ENCODE measurements around the gene PREX1.

Gene PREX1

DNA sequence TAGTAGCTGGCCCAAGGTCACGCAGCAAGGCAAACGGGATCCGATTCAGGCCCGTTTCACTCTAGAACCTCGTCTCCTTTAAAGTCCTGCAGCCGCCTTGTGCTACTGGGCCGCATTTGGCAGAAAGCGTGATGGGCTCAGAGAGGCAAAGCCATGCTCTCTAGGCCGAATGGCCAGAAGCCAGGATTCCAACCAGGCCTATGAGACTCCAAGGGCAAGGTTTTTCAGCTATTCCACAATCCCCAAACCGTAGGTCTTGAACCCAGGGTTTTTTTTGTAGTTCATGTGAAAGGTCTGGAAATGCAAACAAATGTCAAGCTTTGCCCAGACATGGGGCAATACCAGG, 174.1 kb downstream of the PREX1 start:
- DNase-seq = no peak

DNA sequence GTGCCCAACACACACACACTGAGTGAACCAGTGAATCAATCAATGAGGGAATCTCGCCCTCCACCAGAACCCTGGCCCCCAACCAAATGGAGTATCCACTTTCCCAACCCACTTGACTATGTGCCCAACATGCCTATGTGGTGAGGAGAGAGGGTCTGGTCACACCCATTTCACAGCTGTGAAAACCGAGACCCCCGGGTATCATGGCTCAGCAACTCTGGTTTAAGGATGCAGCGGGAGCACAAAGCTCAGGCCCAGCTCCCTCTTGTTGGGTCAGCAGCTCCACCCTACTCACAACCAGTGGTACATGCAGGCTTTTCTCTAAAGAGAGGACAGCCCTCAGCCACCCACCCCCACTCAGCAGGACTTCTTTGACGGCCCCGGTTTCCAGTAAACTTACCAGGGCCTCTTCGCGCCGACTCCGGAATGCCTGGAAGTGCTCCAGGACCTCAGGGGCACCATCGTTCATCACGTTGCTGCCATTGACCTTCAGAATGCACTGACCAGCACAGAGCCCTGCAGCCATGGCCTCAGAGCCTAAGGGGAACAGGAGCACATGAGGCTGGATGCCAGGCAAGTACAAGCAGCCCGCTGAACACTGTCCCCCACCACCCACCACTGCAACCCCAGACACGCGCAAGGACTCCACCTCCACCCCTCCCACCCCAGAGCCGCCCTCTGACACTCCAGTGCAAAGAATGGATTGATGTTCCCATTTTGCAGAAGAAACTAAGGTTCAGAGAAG, 174.7 kb downstream of the PREX1 start:
- no peak for DNase-seq

DNA sequence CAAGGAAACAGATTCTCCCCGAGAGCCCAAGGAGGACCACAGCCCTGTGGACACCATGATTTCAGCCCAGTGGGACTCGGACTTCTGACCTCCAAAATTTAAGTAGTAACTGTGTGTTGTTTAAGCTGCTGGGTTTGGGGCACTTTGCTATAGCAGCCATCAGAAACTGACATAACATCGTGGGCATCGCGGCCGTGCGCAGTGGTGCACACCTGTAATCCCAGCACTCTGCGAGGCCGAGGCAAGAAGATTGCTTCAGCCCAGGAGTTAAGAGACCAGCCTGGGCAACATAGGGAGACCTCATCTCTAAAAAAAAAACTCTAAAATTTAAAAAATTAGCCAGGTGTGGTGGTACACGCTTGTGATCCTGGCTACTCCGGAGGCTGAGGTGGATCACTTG, 175.8 kb downstream of the PREX1 start:
- no peak for DNase-seq

DNA sequence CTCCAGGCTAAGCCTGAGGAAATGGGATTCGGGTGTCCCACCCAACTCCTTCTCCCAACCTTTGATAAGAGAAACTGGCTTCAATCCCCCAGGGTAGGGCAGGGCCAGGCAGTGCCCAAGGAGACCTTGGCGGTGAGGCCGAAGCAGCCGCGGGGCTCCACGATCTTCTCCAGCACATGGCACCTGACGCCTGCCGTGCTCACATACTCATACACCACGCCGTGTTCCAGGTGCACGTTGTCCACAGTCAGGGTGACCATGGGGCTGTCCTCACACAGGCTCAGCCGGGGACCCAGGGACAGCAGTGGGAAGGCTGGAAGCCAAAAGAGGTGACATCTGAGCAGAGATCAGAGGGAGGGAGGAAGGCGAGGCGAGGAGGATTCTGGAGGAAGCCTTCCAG, 176.5 kb downstream of the PREX1 start:
- DNase-seq = no peak

DNA sequence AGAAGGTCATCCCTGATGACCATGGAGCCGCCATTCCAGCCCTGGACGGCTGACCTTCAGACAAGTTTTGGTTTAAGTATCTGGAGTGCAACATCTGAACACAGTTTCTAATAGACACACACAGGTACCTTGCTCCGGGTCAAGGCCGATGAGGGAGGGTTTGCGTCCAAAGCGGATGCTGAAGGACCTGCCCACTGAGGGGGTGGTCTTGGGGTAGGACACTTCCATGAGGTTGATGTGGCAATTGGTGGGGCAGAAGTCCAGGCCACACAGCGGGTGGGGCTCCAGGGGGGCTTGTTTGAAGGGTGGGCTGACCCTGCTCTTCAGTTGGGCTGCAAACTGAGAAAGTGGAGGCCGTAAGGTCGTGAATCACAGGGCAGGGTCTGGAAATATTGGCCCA, 177.9 kb downstream of the PREX1 start:
- DNase-seq = no peak

DNA sequence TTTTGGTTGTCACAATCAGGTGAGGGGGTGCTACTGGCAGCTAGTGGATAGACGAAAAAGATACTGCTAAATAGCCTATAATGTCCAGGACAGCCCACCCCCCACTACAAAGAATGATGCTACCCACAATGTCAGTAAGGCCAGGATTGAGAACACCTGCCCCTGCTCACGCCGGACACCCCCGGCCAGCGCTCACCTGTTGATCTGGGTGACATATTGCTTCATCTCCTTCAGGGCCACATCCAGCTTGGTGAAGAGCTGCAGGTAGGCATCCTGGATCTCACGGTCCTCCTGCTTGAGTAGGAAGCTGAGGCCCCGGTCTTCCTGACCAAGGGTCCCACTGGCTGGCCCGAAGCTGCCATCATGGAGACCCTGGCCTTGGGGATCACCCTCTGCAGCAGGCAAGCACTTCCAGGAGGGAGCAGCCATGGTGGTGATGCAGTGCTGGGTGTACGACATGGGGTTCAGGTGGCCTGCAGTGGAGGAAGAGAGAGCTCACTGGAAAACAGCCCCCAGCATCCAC, 178.6 kb downstream of the PREX1 start:
- no peak for DNase-seq

DNA sequence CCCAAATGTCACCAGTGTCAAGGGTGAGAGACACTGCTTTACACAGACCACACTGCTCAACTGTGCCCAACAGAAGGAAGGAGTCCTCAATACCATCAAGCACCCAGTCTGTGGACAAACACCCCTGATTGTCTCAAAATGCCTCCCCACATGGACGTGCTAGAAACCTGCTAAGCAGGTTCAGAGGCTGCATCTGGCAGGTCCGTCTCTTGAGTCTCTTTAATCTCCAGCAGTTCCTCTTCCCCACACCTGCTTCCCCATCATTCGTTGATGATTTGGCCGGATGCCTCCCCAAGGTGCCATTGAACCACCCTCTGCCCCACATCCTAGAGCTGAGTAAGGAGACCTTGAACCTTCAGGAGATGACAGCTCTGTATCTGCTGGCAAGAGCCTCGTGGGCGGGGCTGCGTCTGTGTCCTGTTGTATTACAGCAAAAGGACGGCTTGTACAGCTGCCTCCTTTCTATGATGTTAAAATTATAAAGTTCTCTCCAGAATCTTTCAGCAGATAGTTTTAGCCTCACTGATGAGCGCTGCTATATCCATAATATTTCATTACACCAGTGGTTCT, 179.2 kb downstream of the PREX1 start:
- DNase-seq = no peak

DNA sequence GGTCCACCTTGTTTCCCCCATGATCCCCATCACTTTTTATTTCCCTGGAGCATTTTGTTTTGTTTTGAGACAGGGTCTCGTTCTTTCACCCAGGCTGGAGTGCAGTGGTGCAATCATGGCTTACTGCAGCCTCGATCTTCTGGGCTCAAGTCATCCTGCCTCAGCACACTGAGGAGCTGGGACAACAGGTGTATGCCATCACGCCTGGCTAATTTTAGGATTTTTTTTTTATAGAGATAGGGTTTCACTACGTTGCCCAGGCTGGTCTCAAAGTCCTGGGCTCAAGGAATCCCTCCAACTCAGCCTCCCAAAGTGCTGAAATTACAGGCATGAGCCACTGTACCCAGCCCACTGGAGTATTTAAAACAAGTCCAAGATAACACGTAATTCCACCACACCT, 179.9 kb downstream of the PREX1 start:
- no peak for DNase-seq

DNA sequence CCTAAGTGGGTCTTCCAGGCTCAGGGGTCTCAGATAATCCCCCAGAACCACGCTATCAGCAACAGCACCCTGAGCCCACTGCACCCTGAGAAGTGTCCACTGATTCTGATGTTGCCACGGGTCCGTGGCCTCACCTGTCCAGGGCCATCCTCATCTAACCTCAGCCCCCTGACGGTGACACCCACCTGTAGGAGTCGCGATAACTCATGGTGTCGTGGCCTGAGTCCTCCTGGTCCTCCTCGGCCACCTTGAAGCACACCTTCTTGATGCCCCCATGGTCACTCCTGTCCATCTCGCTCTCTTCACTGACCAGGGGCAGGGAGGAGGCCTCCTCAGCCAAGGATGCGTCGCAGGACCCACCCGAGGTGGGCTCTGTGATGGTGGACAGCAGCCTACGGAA, 182.1 kb downstream of the PREX1 start:
- DNase-seq = no peak

DNA sequence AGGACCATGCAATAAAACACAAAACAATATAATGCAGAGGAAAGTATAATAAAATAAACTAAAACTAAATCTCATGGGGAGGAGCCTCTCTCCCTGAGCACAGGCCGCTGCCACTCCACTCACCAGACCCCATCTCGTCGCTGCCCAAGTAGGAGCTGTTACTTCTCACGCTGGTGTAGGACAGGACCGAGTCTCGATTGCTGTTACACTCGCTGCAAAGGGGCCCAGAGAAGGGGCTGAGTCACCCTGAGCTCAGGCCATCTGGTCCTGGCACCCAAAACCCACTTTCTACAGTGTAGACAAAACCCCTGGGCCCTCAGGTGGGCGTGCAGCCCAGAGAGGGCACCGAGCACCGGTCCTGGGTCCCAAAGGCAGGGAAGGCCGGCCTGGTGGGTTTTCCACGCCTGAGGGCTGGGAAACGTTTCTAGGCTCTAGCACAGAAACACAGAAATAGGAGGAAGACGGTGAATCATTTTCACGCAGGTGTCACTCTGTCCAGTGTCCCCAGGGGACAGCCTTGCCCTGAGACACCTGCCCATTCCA, 183.4 kb downstream of the PREX1 start:
- DNase-seq = no peak

DNA sequence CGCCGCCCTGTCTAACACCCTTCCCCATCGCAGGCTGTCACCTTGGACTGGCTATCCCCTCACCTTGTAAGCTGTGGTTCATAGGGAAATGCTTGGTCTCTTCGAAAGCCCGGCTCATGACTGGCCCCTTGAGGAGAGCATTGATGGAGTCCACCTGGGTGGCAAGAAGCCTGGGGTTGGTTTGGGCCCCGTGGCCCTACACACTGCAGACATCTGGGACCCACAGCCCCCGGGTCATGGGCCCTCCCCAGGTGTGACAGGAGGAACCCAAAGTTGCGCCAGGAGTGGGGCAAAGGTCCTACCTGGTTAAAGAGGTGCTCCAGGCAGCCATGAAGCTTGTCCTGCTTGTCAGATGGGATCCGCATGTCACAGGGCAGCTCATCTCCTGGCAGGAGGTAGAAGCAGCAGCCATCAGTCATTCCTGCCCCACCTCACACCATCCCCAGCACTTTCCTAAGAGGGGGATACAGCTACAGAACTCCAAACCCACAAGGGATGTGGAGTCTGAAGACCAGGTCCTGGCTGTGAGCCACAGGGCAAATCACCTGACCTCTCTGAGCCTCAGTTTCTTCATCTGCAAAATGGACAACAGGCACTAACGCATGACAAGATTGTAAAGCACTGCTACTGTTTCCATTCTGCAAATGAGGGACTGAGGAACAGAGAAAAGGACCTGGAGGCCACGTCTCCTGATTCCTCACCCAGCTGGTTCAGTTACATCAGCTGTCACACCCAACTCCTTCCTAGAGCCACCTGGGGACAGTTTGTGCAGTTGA, 185.5 kb downstream of the PREX1 start:
- DNase-seq = no peak

DNA sequence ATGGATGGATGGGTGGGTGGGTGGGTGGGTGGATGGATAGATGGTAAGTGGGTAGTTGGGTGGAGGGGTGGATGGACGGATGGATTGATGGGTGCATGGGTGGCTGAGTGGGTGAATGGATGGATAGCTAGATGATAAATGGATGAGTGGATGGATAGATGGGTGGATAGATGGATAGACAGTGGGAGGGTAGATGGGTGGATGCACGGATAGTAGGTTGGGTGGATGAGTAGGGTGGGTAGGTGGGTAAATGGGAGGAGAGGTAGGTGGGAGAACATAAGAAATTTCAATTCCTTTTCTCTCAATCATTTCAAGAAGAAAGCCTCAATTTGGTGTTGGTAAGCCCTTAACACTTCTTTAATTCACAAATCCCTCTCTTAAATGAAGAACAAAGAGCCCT, 186.9 kb downstream of the PREX1 start:
- DNase-seq = no peak

DNA sequence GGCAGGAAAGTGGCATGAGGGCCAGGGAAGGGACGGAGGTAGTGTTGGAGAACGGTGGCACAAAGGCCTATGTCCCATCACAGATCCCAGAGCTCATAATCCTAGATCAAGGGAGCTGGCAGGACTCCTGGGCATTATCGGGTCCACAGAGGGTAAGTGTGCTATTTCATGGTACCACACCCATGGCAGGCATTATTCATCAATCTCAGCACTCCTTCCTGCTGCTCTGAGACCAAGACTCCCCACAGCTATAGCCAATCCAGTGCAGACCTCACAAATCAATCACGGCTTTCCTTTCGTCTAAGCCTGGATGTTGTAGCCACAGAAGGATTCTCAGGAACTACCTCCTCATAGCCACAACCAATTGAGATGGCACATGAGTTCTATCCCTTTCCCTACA, 187.9 kb downstream of the PREX1 start:
- DNase-seq = no peak

DNA sequence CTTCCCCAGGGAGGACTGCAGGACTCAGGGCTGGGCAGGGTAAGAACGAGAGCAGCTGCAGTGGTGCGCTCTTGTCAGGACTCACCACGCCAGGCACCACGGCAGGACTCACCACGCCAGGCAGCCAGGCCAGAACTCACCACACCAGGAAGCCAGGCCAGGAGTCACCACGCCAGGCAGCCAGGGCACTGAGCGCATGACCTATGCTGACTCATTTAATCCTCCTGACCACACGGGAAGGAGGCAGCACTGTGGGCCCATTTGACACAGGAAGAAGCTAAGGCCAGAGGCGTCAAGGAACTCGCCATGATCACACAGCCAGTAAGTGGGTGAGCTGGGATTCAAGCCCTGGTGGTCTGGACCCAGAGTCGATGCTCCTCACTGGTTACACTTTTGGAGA, 189.3 kb downstream of the PREX1 start:
- DNase-seq = peak; percentile 25 to 74

DNA sequence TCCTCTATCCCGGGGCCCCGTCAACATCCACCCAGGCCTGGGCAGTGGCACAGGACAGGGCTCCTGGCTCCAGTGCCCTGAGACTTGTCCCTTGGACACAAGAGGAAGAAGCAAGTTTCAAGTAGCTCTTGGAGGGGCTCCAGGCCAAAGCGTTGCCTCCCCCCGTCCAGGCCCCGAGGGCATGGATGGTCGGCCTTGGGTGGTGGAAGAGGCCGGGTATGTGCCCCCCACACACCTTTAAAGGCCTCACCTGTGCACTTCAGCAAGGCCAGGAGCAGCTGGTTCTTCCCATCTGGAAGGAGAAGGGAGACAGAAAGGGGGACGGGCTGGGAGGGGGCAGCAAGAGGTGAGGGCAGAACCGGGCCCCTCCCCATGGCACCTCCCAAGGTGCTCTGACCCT, 190.3 kb downstream of the PREX1 start:
- no peak for DNase-seq

DNA sequence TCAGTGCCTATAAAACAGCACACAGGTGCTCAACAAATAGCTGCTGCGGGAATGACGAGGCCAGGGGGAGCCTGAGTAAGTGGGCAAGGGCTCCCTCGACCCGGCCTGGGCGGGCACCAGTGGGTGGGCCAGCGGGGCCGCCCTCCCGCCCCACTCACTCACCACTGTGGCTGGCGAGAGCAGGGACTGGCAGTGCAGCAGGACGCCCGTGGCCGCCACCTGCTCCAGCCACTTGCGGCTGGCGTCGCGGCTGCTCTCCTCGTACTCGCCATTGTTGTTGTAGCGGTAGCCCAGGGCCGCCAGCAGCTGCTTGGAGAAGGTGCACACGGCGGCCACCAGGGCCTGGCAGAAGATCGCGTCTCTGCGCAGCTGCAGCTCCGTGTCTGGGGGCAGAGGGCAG, 191.5 kb downstream of the PREX1 start:
- no peak for DNase-seq

DNA sequence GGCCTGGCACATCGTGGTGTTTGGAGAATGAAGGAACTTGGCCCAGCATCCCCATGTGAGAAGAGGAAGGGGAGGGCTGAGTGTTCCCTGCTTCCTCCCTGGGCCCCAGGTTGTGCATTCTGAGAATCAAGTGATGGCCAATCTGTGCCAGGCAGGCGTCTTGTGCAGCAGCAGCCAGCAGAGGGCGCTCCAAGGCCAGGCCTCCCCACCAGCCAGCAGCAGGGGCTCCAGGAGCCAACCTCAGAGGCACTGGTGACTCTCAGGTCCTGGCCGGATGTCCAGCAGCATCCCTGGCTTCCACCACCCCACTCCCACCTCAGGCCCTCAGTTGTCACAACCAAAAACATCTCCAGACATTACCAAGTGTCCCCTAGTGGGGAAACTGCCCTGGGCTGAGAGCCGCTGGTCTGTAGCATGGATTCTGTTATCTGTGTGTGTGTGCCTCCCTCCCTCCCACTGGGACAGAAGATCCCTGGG, 192.0 kb downstream of the PREX1 start:
- peak in 1 of 2 donors; percentile 72 for DNase-seq

DNA sequence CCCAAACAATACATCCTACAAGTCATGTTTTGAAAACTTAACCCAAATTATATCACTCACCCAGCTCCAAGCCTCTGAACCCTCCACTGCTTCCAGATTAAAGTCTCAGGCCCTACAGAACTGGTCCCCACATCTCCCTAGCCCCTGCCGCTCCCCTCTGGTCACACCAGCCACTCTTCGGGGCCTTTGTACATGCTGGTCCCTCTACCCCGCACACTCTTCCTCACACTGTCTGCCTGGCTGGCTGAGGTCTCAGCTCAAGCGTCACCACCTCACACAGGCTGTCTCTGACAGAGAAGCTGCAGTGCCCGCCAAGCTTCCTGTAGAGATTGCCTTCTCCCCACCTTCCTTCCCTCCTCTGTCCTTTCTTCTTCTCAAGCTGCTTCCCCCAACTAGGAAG, 192.4 kb downstream of the PREX1 start:
- DNase-seq = no peak

DNA sequence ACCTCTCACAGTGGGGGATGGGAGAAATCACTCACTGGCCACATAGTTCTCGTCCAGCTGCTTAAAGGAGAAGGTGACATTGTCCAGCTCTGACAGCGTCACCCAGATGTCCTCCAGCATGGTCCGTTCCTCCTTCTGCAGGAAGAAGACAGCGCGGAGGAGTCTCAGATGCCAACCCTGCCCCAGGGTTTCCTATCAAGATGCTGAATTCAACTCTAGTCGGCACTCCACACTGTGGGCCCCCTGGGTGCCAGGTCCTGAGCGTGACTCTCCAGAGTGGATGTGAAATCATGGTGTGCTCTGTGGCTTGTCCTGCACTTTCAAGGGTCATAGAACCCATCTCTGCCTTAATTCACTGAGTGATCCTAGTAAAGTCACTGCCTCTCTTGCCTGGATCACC, 193.2 kb downstream of the PREX1 start:
- DNase-seq = no peak

DNA sequence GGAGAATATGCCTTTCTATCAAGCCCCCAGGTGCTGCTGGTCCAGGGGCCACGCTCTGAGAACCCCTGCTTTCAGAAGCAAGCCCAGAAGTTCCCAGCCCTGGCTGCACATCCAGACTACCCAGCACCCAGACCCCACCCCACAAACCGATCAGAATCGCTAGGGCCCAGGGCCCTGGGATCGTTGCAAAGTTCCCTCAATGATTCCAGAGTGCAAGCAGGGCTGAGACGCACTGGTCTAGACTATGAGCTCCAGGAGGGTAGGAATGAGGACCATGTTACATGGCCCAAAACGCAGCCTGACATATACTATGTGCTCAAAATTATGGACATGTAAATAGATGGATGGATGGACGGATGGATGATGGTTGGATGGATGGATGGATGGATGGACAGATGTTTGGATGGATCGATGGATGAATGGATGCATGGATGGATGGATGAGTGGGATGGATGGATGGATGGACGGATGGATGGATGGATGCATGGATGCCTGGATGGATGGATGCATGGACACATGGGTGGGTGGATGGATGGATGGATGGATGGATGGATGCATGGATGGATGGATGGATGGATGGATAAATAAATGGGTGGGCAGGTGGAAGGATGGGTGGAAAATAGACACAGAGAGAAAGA, 194.1 kb downstream of the PREX1 start:
- no peak for DNase-seq

DNA sequence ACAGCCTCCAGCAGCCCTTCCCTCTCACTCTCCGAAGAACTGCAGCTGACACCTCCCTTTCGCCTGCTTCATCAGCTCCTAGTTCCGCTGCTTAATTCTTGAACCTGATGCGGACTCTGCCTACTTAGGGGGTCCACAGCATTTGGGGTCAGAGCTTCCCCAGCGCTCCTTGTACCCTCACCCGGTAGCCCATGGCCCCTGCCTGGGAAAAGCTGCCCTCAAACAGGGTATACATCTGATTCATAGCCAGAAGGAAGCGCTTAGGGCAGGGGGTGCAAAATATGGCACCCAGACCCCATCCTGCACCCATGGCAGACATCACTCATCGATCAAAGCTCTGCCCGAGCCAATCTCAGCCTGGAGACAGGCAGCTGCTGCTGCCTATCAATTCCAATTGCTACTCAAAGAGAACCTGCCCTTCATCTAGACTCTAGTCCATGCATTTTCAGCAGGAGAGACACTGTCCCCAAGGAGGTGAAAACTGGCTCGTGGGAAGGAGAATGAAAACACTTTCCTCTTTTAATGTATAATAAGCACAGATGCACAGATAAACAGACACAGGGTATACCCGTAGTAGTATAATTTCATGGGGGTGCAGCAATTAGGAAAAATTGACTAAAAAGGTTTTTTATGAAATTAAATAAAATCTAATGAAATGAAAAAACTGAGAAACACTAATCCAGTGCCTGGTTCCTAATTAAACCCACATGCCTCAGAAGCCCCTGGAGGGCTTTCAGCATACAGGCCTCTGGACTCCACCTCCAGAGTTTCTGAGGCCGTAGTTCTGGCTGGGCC, 194.8 kb downstream of the PREX1 start:
- no peak for DNase-seq
